OCI-LY7 (cell line): ENCODE data around the gene PDZD2. TPM values are rescaled to one million over a fixed set of nuclear protein-coding genes. Genes with fewer than 3 reads are reported as not detected.

Source experiments
- BruUV-seq: library from RNA; stranded (reverse); fragments of 400-500 nt; replicated peaks from 2 replicates; lab custom pipeline; 2021; lab: Mats Ljungman, UMichigan
- CTCF ChIA-PET: fragments of 300-600 bp; sonication (Branson Sonifier 250); formaldehyde crosslinking; loops from one replicate; lab custom pipeline; 2022; ENCODE audit warnings: antibody characterized with exemption; ENCODE audit not compliant: unreplicated experiment; lab: Charles Lee
- POLR2A ChIA-PET: fragments of 300-600 bp; sonication (Branson Sonifier 250); formaldehyde crosslinking; loops from one replicate; lab custom pipeline; 2022; ENCODE audit warnings: antibody characterized with exemption; lab: Charles Lee
- DNase-seq: peaks from one replicate; pipeline ENCODE4 v3.0.0-alpha.2; 2015; ENCODE audit warnings: low spot score
- H2AFZ ChIP-seq: fragments of 200-600 bp; sonication (generic), shearing (Covaris generic); 2 replicates; pipeline ENCODE4 v1.6.1; 2014; ENCODE audit warnings: mild to moderate bottlenecking, antibody characterized with exemption, low read length, moderate library complexity
- H3K27ac ChIP-seq: fragments of 200-600 bp; sonication (generic); 2 replicates; pipeline ENCODE4 v1.5.1; 2014; ENCODE audit warnings: mixed run types, low read depth, mild to moderate bottlenecking, moderate library complexity, low read length, inconsistent platforms; ENCODE audit not compliant: poor library complexity, severe bottlenecking
- H3K36me3 ChIP-seq: fragments of 200-600 bp; sonication (generic); 2 replicates; pipeline ENCODE4 v1.6.1; 2014; ENCODE audit warnings: mild to moderate bottlenecking, antibody characterized with exemption, low read length, moderate library complexity, mixed read lengths; ENCODE audit not compliant: insufficient read depth
- H3K4me1 ChIP-seq: fragments of 200-600 bp; sonication (generic); 2 replicates; pipeline ENCODE4 v1.5.1; 2014; ENCODE audit warnings: mild to moderate bottlenecking, low read length; ENCODE audit not compliant: insufficient read depth, poor library complexity, severe bottlenecking
- H3K4me2 ChIP-seq: fragments of 200-600 bp; sonication (generic); 2 replicates; pipeline ENCODE4 v1.6.1; 2014; ENCODE audit warnings: mild to moderate bottlenecking, low read length
- H3K4me3 ChIP-seq: fragments of 200-600 bp; sonication (generic); 2 replicates; pipeline ENCODE4 v1.5.1; 2014; ENCODE audit warnings: mild to moderate bottlenecking, low read depth, low read length; ENCODE audit not compliant: poor library complexity, severe bottlenecking
- H3K79me2 ChIP-seq: fragments of 200-600 bp; sonication (generic); 2 replicates; pipeline ENCODE4 v1.6.1; 2016; ENCODE audit warnings: low read depth, mild to moderate bottlenecking, low read length, moderate library complexity, mixed read lengths; ENCODE audit not compliant: insufficient read depth
- H3K9me2 ChIP-seq: fragments of 200-600 bp; sonication (generic); 2 replicates; pipeline ENCODE4 v1.6.1; 2016; ENCODE audit warnings: mild to moderate bottlenecking, low read length, mixed read lengths; ENCODE audit not compliant: insufficient read depth
- H3K9me3 ChIP-seq: fragments of 200-600 bp; sonication (generic); 2 replicates; pipeline ENCODE4 v1.6.1; 2014; ENCODE audit warnings: mild to moderate bottlenecking, mixed run types, low read length, mixed read lengths
- H4K20me1 ChIP-seq: fragments of 200-600 bp; sonication (generic); 2 replicates; pipeline ENCODE4 v1.6.1; 2014; ENCODE audit warnings: mild to moderate bottlenecking, antibody characterized with exemption, low read length, moderate library complexity, mixed read lengths; ENCODE audit not compliant: insufficient read depth
- CTCF ChIP-seq: fragments of 200-600 bp; sonication (generic); conservative IDR thresholded peaks from 2 replicates; pipeline ENCODE4 v1.5.1; 2014; ENCODE audit warnings: mild to moderate bottlenecking, antibody characterized with exemption, low read length, moderate library complexity, mixed read lengths
- EZH2phosphoT487 ChIP-seq: fragments of 200-600 bp; sonication (generic); IDR thresholded peaks from 2 replicates; pipeline ENCODE4 v1.6.1; 2018; ENCODE audit warnings: low read depth, borderline replicate concordance, mild to moderate bottlenecking, mixed run types, antibody characterized with exemption, low read length, moderate library complexity, mixed read lengths
- intact Hi-C: fragments of 100-400 bp; cut with micrococcal nuclease; formaldehyde crosslinking; loops from one replicate; pipeline ENCODE4 v1.10.0; 2022; ENCODE audit not compliant: unreplicated experiment
- total RNA-seq, 2 experiments: library from RNA; depleted of rRNA in 1 of 2; stranded (reverse); fragments of >200 nt in 1 of 2; shearing (Covaris generic) in 1 of 2; gene quantifications; 2 replicates each; pipeline ENCODE4 v1.2.3, GENCODE V29; 2014 to 2022

Gene PDZD2
- total RNA-seq, 2 experiments from 2014 or later = 8.6 to 10.6 TPM

- peaks cover 82% of the 10 kb centered on the region for H3K36me3 ChIP-seq
- DNase-seq = no peak
- no peak overlapping the region for H3K27ac ChIP-seq
- peaks cover 5% of the 10 kb centered on the region for H3K4me1 ChIP-seq
- TF ChIP-seq EZH2phosphoT487 = no peak
- TF ChIP-seq CTCF = no peak
- H3K4me2 ChIP-seq = no peak overlapping the region
- no peak overlapping the region for H3K4me3 ChIP-seq
- BruUV-seq = no TSS peak
- H3K9me2 ChIP-seq = no peaks in the 10 kb centered on the region
- no peak overlapping the region for H2AFZ ChIP-seq
- POLR2A ChIA-PET = no interaction called here
- H3K79me2 ChIP-seq = peaks cover 21% of the 10 kb centered on the region; the same call in 1 of the 2 replicates
- no peaks in the 10 kb centered on the region for H3K9me3 ChIP-seq
- 0 out of 2 replicates have a peak, but pooled peaks cover 10% of the 10 kb centered on the region for H4K20me1 ChIP-seq
- intact Hi-C loops = no loop called here
- CTCF ChIA-PET = no interaction called here
Measured at GRCh38 chr5:32123889-32124676, 485.2 kb downstream of the PDZD2 start.

GRCh38 chr5:32126691-32127090 lies 487.8 kb downstream of the PDZD2 start:
- no peaks in the 10 kb centered on the region for H3K9me3 ChIP-seq
- DNase-seq = no peak
- peaks cover 31% of the 10 kb centered on the region; the same call in 1 of the 2 replicates for H3K79me2 ChIP-seq
- no peak overlapping the region for H2AFZ ChIP-seq
- no TSS peak for BruUV-seq
- H3K4me2 ChIP-seq = no peak overlapping the region
- H3K9me2 ChIP-seq = no peaks in the 10 kb centered on the region
- 0 out of 2 replicates have a peak, but pooled peaks cover 10% of the 10 kb centered on the region for H4K20me1 ChIP-seq
- peaks cover 76% of the 10 kb centered on the region for H3K36me3 ChIP-seq
- no peak overlapping the region for H3K27ac ChIP-seq
- TF ChIP-seq CTCF (no peak), EZH2phosphoT487 (no peak)
- H3K4me1 ChIP-seq = peaks cover 5% of the 10 kb centered on the region
- intact Hi-C loops = no loop called here
- no peak overlapping the region for H3K4me3 ChIP-seq
- ChIA-PET POLR2A (interaction anchor here (0.9 to 1.2 kb wide), 3 partner anchors 11 to 130 kb away, joined by 3 to 4 read pairs (median 3); no protein-coding TSS in a partner anchor), CTCF (no interaction called here)

DNA sequence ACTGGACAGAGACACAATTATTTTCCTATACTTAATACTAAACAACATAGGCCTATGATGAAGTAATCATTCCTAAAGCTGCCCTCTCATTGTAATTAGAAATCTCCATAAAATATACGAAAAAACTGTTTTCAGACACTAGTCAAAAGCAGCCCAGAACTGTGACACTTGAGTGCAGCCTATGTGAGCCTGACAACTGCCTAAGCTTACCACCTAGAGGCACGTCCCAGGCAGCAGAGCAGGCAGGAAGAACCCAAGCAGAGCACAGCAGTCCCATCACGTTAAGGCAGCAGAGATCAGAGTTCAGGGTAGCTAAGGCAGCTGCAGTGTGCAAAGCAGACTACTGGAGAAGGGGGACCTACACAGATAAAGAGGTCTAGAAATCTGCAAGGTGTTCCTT lies 488.8 kb downstream of the PDZD2 start:
- TF ChIP-seq CTCF (no peak), EZH2phosphoT487 (no peak)
- DNase-seq = no peak
- Histone ChIP-seq H3K9me2 (no peaks in the 10 kb centered on the region), H3K4me2 (no peak overlapping the region), H3K36me3 (peaks cover 68% of the 10 kb centered on the region), H2AFZ (no peak overlapping the region), H3K4me1 (peaks cover 5% of the 10 kb centered on the region), H3K79me2 (peaks cover 31% of the 10 kb centered on the region; the same call in 1 of the 2 replicates), H3K27ac (no peak overlapping the region), H3K9me3 (no peaks in the 10 kb centered on the region), H3K4me3 (no peak overlapping the region), H4K20me1 (0 out of 2 replicates have a peak, but pooled peaks cover 10% of the 10 kb centered on the region)
- intact Hi-C loops = no loop called here
- ChIA-PET CTCF (no interaction called here), POLR2A (interaction anchor here (1.2 to 1.3 kb wide), 2 partner anchors 12 to 13 kb away, joined by 3 to 4 read pairs; no protein-coding TSS in a partner anchor)
- no TSS peak for BruUV-seq
